GM12873 (cell line): ENCODE data around the gene AGAP1.

Source experiments
- TF ChIP-seq, protein P1 (sequence below): IDR thresholded peaks from 2 replicates; pipeline ENCODE4 v1.5.1; 2012; ENCODE audit warnings: low read depth, mild to moderate bottlenecking, moderate library complexity, low read length, control low read depth; ENCODE audit not compliant: insufficient read depth; ENCODE audit errors: missing control alignments

AGAP1 gene

DNA sequence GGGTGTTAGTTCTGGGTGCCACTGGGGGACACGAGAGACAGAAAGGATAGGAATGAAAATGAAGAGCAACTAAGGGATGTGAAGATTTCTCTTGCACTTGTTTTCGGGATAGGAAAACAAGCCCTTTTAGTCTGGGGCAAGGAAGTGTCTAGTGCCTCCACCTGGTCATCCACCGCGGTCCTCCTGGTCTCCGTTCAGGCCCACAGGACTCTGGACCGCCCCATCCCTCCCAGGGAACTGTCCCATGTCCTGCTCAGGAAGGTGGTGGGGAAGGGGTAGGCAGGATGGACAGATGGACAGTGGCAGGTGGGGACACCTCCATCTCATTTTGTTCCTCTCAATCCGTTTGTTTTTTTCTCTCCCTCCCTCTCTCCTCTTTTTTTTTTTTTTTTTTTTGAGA, 45.9 kb downstream of the AGAP1 start:
- TF ChIP-seq, protein P1, sequence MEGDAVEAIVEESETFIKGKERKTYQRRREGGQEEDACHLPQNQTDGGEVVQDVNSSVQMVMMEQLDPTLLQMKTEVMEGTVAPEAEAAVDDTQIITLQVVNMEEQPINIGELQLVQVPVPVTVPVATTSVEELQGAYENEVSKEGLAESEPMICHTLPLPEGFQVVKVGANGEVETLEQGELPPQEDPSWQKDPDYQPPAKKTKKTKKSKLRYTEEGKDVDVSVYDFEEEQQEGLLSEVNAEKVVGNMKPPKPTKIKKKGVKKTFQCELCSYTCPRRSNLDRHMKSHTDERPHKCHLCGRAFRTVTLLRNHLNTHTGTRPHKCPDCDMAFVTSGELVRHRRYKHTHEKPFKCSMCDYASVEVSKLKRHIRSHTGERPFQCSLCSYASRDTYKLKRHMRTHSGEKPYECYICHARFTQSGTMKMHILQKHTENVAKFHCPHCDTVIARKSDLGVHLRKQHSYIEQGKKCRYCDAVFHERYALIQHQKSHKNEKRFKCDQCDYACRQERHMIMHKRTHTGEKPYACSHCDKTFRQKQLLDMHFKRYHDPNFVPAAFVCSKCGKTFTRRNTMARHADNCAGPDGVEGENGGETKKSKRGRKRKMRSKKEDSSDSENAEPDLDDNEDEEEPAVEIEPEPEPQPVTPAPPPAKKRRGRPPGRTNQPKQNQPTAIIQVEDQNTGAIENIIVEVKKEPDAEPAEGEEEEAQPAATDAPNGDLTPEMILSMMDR = no peak

DNA sequence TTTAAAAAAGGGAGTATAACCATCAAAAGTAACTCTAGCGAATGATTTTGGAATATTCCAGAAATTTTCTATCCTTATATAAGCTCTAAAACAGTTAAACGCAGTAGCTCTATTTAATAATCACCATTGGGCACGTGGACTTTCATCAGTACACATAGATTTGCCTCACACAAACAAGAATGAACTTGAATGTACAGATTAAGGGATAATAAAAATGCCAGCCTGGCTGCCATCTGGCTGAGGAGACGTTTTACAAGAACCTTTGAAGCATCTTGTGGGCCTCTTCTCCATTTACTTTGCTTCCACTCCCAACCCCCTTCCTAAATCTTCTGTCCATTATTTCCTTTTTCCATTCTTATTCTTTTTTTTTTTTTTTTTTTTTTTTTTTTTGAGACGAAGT, 47.2 kb downstream of the AGAP1 start:
- TF ChIP-seq, protein P1 = no peak

DNA sequence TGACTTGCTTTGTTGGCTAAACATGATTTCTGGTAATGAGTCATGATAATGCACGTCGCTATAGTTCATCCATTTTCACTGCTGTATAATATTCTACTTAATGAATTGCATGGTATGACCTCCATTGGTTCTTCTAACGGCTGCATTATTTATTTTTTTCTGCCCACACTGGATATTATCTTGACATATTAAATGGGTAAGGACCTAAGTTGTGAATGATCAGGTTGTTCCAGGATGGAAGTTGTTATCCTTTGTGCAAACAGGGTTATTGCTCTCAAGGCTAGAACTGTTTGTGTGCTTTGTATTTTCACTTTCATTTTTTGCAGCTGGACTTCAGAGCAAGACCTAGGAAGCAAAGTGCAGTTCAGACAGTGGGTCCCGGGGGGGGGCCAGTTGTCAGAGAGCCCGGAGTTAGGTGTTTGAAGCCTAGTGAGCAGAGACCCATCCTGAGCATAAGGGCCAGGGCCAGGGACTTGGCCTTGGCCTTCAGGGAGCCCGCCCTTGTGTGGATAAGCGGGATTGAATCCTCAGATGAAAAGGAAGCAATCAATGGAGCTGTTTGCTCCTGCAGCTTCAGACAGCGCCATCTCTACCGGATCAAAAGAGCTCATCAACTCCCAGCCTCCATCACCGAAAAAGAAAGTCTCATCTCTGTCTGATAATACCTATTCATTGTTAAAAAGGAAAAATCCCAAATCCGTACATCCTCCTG, 48.2 kb downstream of the AGAP1 start:
- TF ChIP-seq, protein P1 = no peak

DNA sequence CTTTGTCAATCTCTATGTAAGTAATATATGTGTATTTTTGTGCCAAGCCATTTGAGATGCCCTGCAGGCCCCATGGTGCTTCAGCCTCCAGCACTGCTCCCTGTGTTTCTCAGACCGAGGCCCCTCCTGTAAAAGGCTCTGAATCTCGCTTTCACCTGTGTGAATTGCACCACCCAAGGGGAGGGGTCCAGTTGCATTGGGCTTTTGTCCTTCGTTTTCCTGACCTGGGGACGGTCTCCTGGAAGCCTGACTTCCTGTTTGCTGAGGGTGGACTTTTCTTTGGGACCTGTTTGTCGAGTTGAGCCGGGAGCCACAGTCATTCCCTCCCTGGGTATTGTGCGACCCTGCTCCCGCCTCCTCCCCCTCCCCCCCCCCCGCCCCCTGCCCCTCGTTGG, 48.9 kb downstream of the AGAP1 start:
- TF ChIP-seq, protein P1 = no peak

DNA sequence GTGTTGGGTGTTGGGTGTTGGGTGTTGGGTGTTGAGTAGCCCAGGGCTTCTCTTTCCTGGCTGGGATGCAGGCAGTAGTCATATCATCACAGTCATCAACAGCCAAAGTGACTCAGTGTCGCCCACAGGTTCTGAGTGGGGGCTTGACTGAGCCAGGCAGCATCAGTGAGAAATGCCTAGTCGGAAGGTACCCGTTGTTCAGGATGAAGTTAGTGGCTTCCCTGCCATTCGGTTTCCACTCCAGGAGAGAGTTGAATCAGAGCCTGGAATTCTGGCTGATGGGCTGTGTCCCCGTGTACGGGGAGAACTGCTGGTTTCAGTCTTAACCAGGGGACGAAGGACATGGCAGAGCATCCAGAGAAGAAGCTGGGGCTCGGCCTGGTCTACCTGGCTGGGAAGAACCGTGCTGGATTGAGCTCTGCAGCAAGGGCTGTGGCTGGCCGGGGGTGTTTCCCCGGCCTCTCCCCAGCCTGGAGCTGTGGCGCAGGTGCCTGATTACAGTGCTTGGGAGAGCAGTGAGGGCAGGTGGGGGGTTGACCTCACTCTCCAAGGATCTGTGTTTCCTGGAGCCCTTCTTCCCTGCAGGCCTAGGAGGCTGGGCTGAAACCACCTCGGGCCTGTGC, 49.4 kb downstream of the AGAP1 start:
- TF ChIP-seq, protein P1 = no peak

DNA sequence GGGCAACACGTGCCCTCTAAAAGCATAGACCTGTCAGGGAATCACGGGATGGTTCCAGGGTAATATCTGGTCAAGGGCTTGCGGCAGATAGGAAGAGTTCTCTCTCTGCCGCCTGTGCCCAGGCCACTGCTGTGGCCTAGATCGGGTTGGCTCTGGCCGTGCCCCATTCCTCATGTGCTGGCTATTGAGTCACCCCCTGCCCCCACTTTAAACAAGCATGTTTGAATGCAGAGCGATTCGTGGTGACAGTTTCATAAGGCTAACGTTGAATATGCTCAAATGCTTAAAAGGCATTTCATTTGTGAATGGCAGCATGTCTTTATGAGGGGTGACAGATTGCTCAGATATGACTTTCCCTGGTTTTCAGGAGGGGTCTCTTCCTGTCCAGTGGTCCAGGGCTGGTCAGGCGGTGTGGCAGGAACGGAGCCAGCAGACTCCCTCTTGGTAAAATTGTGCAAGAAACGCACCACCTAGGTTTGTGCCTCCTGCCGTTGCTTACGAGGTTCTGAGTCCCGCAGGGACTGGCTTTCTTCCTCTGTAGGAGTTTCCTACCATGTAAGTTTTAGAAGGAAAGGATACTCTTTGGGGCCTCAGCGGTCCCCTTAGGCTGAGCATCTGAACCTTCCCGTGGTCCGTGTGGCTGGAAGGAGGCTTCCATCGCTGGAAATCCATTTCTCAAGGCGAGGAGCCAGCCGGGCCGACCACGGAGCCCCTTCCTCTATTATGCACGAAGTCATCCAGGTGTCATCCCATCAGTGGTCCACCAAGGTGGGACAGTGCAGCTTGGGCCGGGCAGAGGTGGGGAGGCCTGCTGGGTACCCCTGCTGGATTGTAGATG, 50.2 kb downstream of the AGAP1 start:
- TF ChIP-seq, protein P1 = no peak

DNA sequence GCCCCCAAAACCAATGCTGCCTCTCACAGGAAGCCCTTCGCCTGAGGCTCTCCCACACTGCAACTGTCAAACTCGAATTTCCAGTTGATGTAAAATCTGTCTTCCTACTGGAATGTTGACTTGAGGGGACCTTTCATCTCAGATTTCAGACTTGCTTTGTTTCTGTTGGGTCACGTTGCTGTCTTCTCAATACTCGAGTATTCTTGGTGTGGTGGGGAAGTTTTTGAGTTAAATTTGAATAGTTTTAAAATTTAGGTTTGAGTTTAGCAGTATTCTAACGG, 50.8 kb downstream of the AGAP1 start:
- TF ChIP-seq, protein P1 = no peak
